Smooth muscle cell (in vitro differentiated cells): ENCODE results near the gene RSPO4. TPM values are rescaled to one million over a fixed set of nuclear protein-coding genes. Genes with fewer than 3 reads are reported as not detected.
"Not testable (repeated sequence)": the region's sequence is repeated elsewhere in the genome, so short reads cannot be mapped to it uniquely, and the experiment has no call there.

ENCODE experiments used
- DNase-seq: peaks from one replicate; lab custom pipeline; 2025; ENCODE audit not compliant: unreplicated experiment; lab: John Stamatoyannopoulos, UW
- H2AFZ ChIP-seq: fragments of 200-600 bp; sonication (generic); 2 replicates; pipeline ENCODE4 v1.6.0; 2016; ENCODE audit warnings: antibody characterized with exemption, low read depth, mild to moderate bottlenecking
- H3F3A ChIP-seq: fragments of 200-600 bp; sonication (generic); 2 replicates; pipeline ENCODE4 v1.6.0; 2017; ENCODE audit warnings: antibody characterized with exemption, low read depth
- H3K27ac ChIP-seq: fragments of 200-600 bp; sonication (generic); 2 replicates; pipeline ENCODE4 v1.5.1; 2016; ENCODE audit warnings: low read depth, mild to moderate bottlenecking
- H3K27me3 ChIP-seq: fragments of 200-600 bp; sonication (generic); 2 replicates; pipeline ENCODE4 v1.6.1; 2016; ENCODE audit warnings: low read depth, mild to moderate bottlenecking
- H3K36me3 ChIP-seq: fragments of 200-600 bp; sonication (generic); 2 replicates; pipeline ENCODE4 v1.5.1; 2016; ENCODE audit warnings: low read depth
- H3K4me1 ChIP-seq: fragments of 200-600 bp; sonication (generic); 2 replicates; pipeline ENCODE4 v1.5.1; 2016; ENCODE audit warnings: low read depth
- H3K4me2 ChIP-seq: fragments of 200-600 bp; sonication (generic); 2 replicates; pipeline ENCODE4 v1.6.0; 2016; ENCODE audit warnings: mild to moderate bottlenecking
- H3K4me3 ChIP-seq: fragments of 200-600 bp; sonication (generic); 2 replicates; pipeline ENCODE4 v1.5.1; 2016; ENCODE audit warnings: mild to moderate bottlenecking
- H3K79me2 ChIP-seq: fragments of 200-600 bp; sonication (generic); 2 replicates; pipeline ENCODE4 v1.6.0; 2016; ENCODE audit warnings: low read depth, mild to moderate bottlenecking
- H3K9ac ChIP-seq: fragments of 200-600 bp; sonication (generic); 2 replicates; pipeline ENCODE4 v1.6.0; 2016; ENCODE audit warnings: low read depth
- H3K9me3 ChIP-seq: fragments of 200-600 bp; sonication (generic); replicated peaks from 2 replicates; pipeline ENCODE4 v1.5.1; 2016; ENCODE audit warnings: low read depth
- H4K20me1 ChIP-seq: fragments of 200-600 bp; sonication (generic); 2 replicates; pipeline ENCODE4 v1.6.0; 2016; ENCODE audit warnings: low read depth
- CTCF ChIP-seq: fragments of 200-600 bp; sonication (generic); IDR thresholded peaks from 2 replicates; pipeline ENCODE4 v1.5.1; 2017; ENCODE audit warnings: borderline replicate concordance, mild to moderate bottlenecking, antibody characterized with exemption; ENCODE audit not compliant: insufficient read depth, poor library complexity, severe bottlenecking
- WGBS: methylation state at CpG from one replicate; pipeline ENCODE4 v1.1.7; 2016; ENCODE audit warnings: low lambda C conversion rate; 5-methylcytosine and 5-hydroxymethylcytosine counted together
- polyA plus RNA-seq: library from polyadenylated mRNA; unstranded; fragments of >200 nt; fragmentation: Nextera tagmentation; extraction: Ambion mirVana; gene quantifications from 2 replicates; pipeline ENCODE4 v1.2.1, GENCODE V29; 2016
- total RNA-seq: library from RNA; depleted of rRNA; stranded (reverse); fragments of >200 nt; gene quantifications from 2 replicates; pipeline ENCODE4 v1.2.3, GENCODE V29; 2014

Gene RSPO4
- total and polyA plus RNA-seq, 2 experiments from 2014 or later, result 1.3 to 5.0 TPM

DNA sequence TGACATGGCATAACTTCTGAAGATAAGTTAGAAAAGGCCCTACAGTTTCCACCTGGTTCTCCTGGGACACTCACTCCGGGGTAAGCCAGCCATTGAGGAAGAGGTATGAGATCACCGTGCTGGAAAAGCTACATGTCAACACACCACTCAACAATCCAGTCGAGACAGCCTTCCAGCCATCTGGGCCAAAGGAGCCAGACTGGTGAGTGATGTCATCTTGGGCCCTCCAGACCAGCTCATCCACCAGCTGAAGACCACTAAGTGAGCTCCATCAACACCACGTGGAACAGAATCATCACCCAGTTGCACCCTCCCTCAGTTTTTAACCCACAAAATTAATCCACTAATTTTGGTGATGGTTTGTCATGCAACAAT lies 32.3 kb upstream of the RSPO4 start:
- Histone ChIP-seq H3K4me2 (no peak overlapping the region), H3K9me3 (no peaks in the 10 kb centered on the region), H3K4me3 (no peak overlapping the region), H4K20me1 (no peaks in the 10 kb centered on the region), H3K79me2 (no peaks in the 10 kb centered on the region), H3K27me3 (no peaks in the 10 kb centered on the region), H3K27ac (no peak overlapping the region), H2AFZ (no peak overlapping the region), H3K4me1 (no peaks in the 10 kb centered on the region), H3K9ac (no peak overlapping the region), H3K36me3 (no peaks in the 10 kb centered on the region), H3F3A (no peaks in the 10 kb centered on the region)
- no peak for TF ChIP-seq CTCF
- DNase-seq, result no peak
- 59% methylated on average over 4 of the region's 4 CpGs for WGBS

DNA sequence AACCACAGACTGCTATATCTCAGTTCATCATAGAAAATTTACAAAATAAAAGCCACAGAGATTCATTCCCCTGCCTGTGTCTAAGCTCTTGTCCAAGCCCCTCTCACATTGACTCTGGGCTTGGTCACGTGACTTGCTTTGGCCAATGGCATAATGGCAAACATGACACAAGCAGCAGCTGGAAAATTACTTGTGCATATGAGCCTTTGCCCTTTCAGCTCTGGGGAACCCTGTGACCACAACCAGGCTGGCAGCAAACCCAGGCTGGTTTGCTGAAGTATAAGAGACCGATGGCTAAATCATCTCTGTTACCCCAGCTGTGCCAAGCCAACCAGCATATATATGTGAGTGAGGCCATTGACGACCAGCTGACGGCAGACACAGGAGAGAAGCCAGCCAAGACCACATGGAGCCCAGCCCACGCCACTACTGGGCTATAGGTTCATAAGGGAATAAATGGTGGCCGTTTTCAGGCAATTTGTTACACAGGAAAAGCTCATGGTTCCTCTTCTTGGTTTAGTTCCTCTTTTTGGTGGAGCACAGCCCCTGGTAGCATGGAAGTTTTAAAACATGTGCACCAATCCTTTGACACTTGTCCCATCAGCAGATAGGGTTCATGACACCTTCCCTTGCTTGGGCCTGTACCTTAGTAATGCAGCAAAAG lies 31.8 kb upstream of the RSPO4 start:
- H3K4me1 ChIP-seq, result no peaks in the 10 kb centered on the region

DNA sequence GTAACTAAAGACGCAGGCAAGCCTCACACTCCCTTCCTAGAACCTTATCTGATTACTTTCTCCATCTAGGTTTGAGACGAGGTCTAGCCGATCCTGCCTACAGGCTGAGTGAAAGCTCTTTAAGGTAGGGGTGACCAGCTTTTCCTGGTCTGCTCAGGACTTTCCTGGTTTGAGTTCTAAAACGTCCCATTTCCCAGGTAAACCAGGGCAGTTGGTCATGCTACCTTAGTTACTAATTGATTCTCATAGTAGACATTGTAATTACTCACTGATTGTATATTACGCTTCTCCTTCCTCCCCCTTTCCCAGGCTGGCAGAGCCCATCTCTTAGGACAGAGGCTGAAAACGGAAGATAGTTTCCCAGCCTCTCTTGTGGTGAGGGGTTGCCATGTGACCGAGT lies 27.9 kb upstream of the RSPO4 start:
- Histone ChIP-seq H3K36me3 (no peaks in the 10 kb centered on the region), H3K27me3 (no peaks in the 10 kb centered on the region), H3K27ac (no peak overlapping the region), H4K20me1 (no peaks in the 10 kb centered on the region), H3K79me2 (no peaks in the 10 kb centered on the region), H3K4me1 (no peaks in the 10 kb centered on the region), H2AFZ (no peak overlapping the region), H3K4me2 (no peak overlapping the region), H3K9ac (no peak overlapping the region), H3K9me3 (no peaks in the 10 kb centered on the region), H3K4me3 (no peak overlapping the region), H3F3A (no peaks in the 10 kb centered on the region)
- no peak for DNase-seq
- WGBS, result 91% methylated on average over 7 of the region's 7 CpGs
- no peak for TF ChIP-seq CTCF

More for the DNA sequence above, 31.8 kb upstream of the RSPO4 start:
- DNase-seq, result no peak
- H3K4me2 ChIP-seq, result no peak overlapping the region
- no peak overlapping the region for H3K9ac ChIP-seq
- H3F3A ChIP-seq, result no peaks in the 10 kb centered on the region
- WGBS, result 87% methylated on average over 6 of the region's 6 CpGs
- TF ChIP-seq CTCF, result no peak
- no peaks in the 10 kb centered on the region for H3K36me3 ChIP-seq
- H3K4me3 ChIP-seq, result no peak overlapping the region
- no peaks in the 10 kb centered on the region for H3K79me2 ChIP-seq
- no peaks in the 10 kb centered on the region for H3K27me3 ChIP-seq
- no peaks in the 10 kb centered on the region for H4K20me1 ChIP-seq
- H2AFZ ChIP-seq, result no peak overlapping the region
- no peaks in the 10 kb centered on the region for H3K9me3 ChIP-seq
- no peak overlapping the region for H3K27ac ChIP-seq

GRCh38 chr20:1026214-1026613 lies 24.1 kb upstream of the RSPO4 start:
- H3K4me1 ChIP-seq, H3K9me3 ChIP-seq, H3K79me2 ChIP-seq, H3K4me2 ChIP-seq, DNase-seq, H3K36me3 ChIP-seq, H2AFZ ChIP-seq, H3K27me3 ChIP-seq, H4K20me1 ChIP-seq, H3K9ac ChIP-seq, H3K4me3 ChIP-seq, H3F3A ChIP-seq, H3K27ac ChIP-seq: not testable (repeated sequence)
- WGBS, result 89% methylated on average over 2 of the region's 2 CpGs
